Neuron (in vitro differentiated cells): ENCODE data around the gene MSANTD1.

Experiments used
- H2AFZ ChIP-seq: one replicate; pipeline ENCODE4 v1.6.1; 2013; ENCODE audit warnings: low read depth, mild to moderate bottlenecking, inconsistent platforms, low read length, moderate library complexity
- H3K27me3 ChIP-seq: one replicate; pipeline ENCODE4 v1.6.1; 2013; ENCODE audit warnings: low read length; ENCODE audit not compliant: insufficient read depth
- H3K36me3 ChIP-seq: one replicate; pipeline ENCODE4 v1.6.1; 2013; ENCODE audit warnings: low read length; ENCODE audit not compliant: insufficient read depth
- H3K4me1 ChIP-seq: one replicate; pipeline ENCODE4 v1.6.1; 2013; ENCODE audit warnings: low read length; ENCODE audit not compliant: insufficient read depth
- H3K4me3 ChIP-seq: 2 replicates; pipeline ENCODE4 v1.5.1; 2013; ENCODE audit warnings: mild to moderate bottlenecking, low read length, moderate library complexity
- H3K9me3 ChIP-seq: one replicate; pipeline ENCODE4 v1.6.1; 2013; ENCODE audit warnings: low read length

Gene MSANTD1

GRCh38 chr4:3248811-3249661 is at the start of gene MSANTD1:
TSS of gene MSANTD1 (plus strand) at chr4:3249159. CDS start at chr4:3249223, 64 bp downstream.
- no peak within 1 kb of the TSS for H3K4me3 ChIP-seq
- no peaks in the 10 kb centered on the region for H3K9me3 ChIP-seq
- no peaks in the 10 kb centered on the region for H3K27me3 ChIP-seq

GRCh38 chr4:3199653-3200422 is 49.1 kb upstream of the MSANTD1 start:
- no peak overlapping the region for H3K4me3 ChIP-seq
- no peaks in the 10 kb centered on the region for H3K9me3 ChIP-seq
- no peaks in the 10 kb centered on the region for H3K4me1 ChIP-seq
- peaks cover 36% of the 10 kb centered on the region for H3K36me3 ChIP-seq
- no peak overlapping the region for H2AFZ ChIP-seq
- no peaks in the 10 kb centered on the region for H3K27me3 ChIP-seq

More at GRCh38 chr4:3248811-3249661, at the start of gene MSANTD1:
- no peaks in the 10 kb centered on the region for H3K36me3 ChIP-seq
- H2AFZ ChIP-seq: no peak within 1 kb of the TSS
- peaks cover 10% of the 10 kb centered on the region for H3K4me1 ChIP-seq

- H3K27me3 ChIP-seq: no peaks in the 10 kb centered on the region
- H3K4me1 ChIP-seq: peaks cover 1% of the 10 kb centered on the region
- H3K4me3 ChIP-seq: no peak overlapping the region
- H2AFZ ChIP-seq: no peak overlapping the region
- H3K36me3 ChIP-seq: peaks cover 31% of the 10 kb centered on the region
- H3K9me3 ChIP-seq: no peaks in the 10 kb centered on the region
Observed at GRCh38 chr4:3200423-3201090, 48.4 kb upstream of the MSANTD1 start.

GRCh38 chr4:3201718-3202702 is 46.9 kb upstream of the MSANTD1 start:
- H3K4me3 ChIP-seq: no peak overlapping the region
- peaks cover 7% of the 10 kb centered on the region for H3K4me1 ChIP-seq
- H3K36me3 ChIP-seq: peaks cover 31% of the 10 kb centered on the region
- no peaks in the 10 kb centered on the region for H3K27me3 ChIP-seq
- H2AFZ ChIP-seq: no peak overlapping the region
- no peaks in the 10 kb centered on the region for H3K9me3 ChIP-seq

GRCh38 chr4:3202836-3203820 is 45.8 kb upstream of the MSANTD1 start:
- Histone ChIP-seq H3K36me3 (peaks cover 36% of the 10 kb centered on the region), H3K27me3 (no peaks in the 10 kb centered on the region), H3K4me3 (no peak overlapping the region), H2AFZ (no peak overlapping the region), H3K9me3 (no peaks in the 10 kb centered on the region), H3K4me1 (peaks cover 7% of the 10 kb centered on the region)

- Histone ChIP-seq H3K36me3 (peaks cover 44% of the 10 kb centered on the region), H3K9me3 (no peaks in the 10 kb centered on the region), H3K27me3 (no peaks in the 10 kb centered on the region), H3K4me1 (peaks cover 7% of the 10 kb centered on the region), H2AFZ (no peak overlapping the region), H3K4me3 (no peak overlapping the region)
Observed at GRCh38 chr4:3203971-3204431, 45.0 kb upstream of the MSANTD1 start.

- Histone ChIP-seq H3K4me3 (no peak overlapping the region), H2AFZ (no peak overlapping the region), H3K9me3 (no peaks in the 10 kb centered on the region), H3K36me3 (peaks cover 50% of the 10 kb centered on the region), H3K27me3 (no peaks in the 10 kb centered on the region), H3K4me1 (peaks cover 7% of the 10 kb centered on the region)
Observed at GRCh38 chr4:3205995-3206394, 43.0 kb upstream of the MSANTD1 start.

GRCh38 chr4:3206439-3207100 is 42.4 kb upstream of the MSANTD1 start:
- H3K9me3 ChIP-seq: no peaks in the 10 kb centered on the region
- H3K4me1 ChIP-seq: peaks cover 7% of the 10 kb centered on the region
- peaks cover 53% of the 10 kb centered on the region for H3K36me3 ChIP-seq
- H2AFZ ChIP-seq: no peak overlapping the region
- H3K27me3 ChIP-seq: no peaks in the 10 kb centered on the region
- no peak overlapping the region for H3K4me3 ChIP-seq

GRCh38 chr4:3207531-3208037 is 41.4 kb upstream of the MSANTD1 start:
- peaks cover 63% of the 10 kb centered on the region for H3K36me3 ChIP-seq
- no peak overlapping the region for H3K4me3 ChIP-seq
- H2AFZ ChIP-seq: no peak overlapping the region
- H3K9me3 ChIP-seq: no peaks in the 10 kb centered on the region
- H3K27me3 ChIP-seq: no peaks in the 10 kb centered on the region
- peaks cover 7% of the 10 kb centered on the region for H3K4me1 ChIP-seq

GRCh38 chr4:3208826-3209225 is 40.1 kb upstream of the MSANTD1 start:
- peaks cover 74% of the 10 kb centered on the region for H3K36me3 ChIP-seq

More at GRCh38 chr4:3208826-3209225, 40.1 kb upstream of the MSANTD1 start:
- Histone ChIP-seq H3K4me1 (peaks cover 7% of the 10 kb centered on the region), H3K4me3 (no peak overlapping the region), H3K27me3 (no peaks in the 10 kb centered on the region), H3K9me3 (no peaks in the 10 kb centered on the region), H2AFZ (no peak overlapping the region)
